Upper lobe of left lung (tissue), 4 donors: Measurements from ENCODE around the gene DST.

Source experiments
- POLR2A ChIP-seq, 4 donors: fragments of 450-650 bp; IDR thresholded peaks; one replicate each; pipeline ENCODE4 v1.5.1; 2016 to 2017; ENCODE audit warnings: antibody characterized with exemption in 4 of 4, mild to moderate bottlenecking in 2 of 4
- TF ChIP-seq, protein P1 (sequence below), 6 experiments: fragments of 450-650 bp in 4 of 6; fragments of 200-600 bp in 2 of 6; sonication (generic) in 2 of 6; IDR thresholded peaks; one replicate each; pipeline ENCODE4 v1.5.1; 2016 to 2019; ENCODE audit warnings: antibody characterized with exemption in 6 of 6

DNA sequence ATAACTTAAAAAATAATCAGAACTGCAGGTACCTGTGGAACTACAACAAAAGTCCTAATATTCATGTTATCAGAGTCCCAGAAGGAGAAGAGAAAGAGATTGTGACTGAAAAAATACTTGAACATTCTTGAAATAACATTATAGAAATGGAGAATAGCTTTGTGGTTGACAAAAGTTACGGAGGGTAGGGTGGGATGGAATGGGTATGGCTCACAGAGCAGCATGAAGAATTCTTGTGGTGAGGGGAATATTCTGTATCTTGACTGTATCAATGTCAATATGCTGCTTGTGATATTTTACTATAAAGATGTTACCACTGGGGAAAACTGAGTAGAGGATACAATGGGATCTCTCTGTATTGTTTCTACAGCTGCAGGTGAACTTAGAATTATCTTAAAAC lies 122.5 kb downstream of the DST start:
- no peak for TF ChIP-seq POLR2A (IDR thresholded peaks at IDR 0.05)
- TF ChIP-seq, protein P1, sequence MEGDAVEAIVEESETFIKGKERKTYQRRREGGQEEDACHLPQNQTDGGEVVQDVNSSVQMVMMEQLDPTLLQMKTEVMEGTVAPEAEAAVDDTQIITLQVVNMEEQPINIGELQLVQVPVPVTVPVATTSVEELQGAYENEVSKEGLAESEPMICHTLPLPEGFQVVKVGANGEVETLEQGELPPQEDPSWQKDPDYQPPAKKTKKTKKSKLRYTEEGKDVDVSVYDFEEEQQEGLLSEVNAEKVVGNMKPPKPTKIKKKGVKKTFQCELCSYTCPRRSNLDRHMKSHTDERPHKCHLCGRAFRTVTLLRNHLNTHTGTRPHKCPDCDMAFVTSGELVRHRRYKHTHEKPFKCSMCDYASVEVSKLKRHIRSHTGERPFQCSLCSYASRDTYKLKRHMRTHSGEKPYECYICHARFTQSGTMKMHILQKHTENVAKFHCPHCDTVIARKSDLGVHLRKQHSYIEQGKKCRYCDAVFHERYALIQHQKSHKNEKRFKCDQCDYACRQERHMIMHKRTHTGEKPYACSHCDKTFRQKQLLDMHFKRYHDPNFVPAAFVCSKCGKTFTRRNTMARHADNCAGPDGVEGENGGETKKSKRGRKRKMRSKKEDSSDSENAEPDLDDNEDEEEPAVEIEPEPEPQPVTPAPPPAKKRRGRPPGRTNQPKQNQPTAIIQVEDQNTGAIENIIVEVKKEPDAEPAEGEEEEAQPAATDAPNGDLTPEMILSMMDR (IDR thresholded peaks at IDR 0.05), result no peak
